OCI-M1 (cell line): Measurements from ENCODE around the gene FXN.
"Not testable (repeated sequence)": the region's sequence is repeated elsewhere in the genome, so short reads cannot be mapped to it uniquely, and the experiment has no call there.

Experiments
- DNase-seq: peaks from one replicate; lab custom pipeline; 2025; lab: John Stamatoyannopoulos, UW

Gene FXN

GRCh38 chr9:69027355-69028097, 8.0 kb upstream of the FXN start:
- peak; percentile 90 for DNase-seq

GRCh38 chr9:69028754-69029153, 6.8 kb upstream of the FXN start:
- no peak for DNase-seq

GRCh38 chr9:69029535-69029934, 6.0 kb upstream of the FXN start:
- DNase-seq = peak; percentile 28

GRCh38 chr9:69030851-69031645, 4.5 kb upstream of the FXN start:
- no peak for DNase-seq

- no peak for DNase-seq
Observed at GRCh38 chr9:69034071-69034470, 1.5 kb upstream of the FXN start.

GRCh38 chr9:69036309-69036708, 757 bp downstream of the FXN start:
- peak; percentile 69 for DNase-seq

GRCh38 chr9:69036799-69037198, 1.2 kb downstream of the FXN start:
- peak; percentile 69 for DNase-seq

- DNase-seq = no peak
Observed at GRCh38 chr9:69040646-69041045, 5.1 kb downstream of the FXN start.

GRCh38 chr9:69044240-69045219, 9.0 kb downstream of the FXN start:
- DNase-seq = no peak

- DNase-seq = no peak
Observed at GRCh38 chr9:69045821-69046220, 10.3 kb downstream of the FXN start.

- no peak for DNase-seq
Observed at GRCh38 chr9:69046723-69047122, 11.2 kb downstream of the FXN start.

- DNase-seq = no peak
Observed at GRCh38 chr9:69047371-69047770, 11.8 kb downstream of the FXN start.

- DNase-seq = no peak
Observed at GRCh38 chr9:69049094-69049493, 13.5 kb downstream of the FXN start.

GRCh38 chr9:69050936-69051335, 15.4 kb downstream of the FXN start:
- DNase-seq = not testable (repeated sequence)

- no peak for DNase-seq
Observed at GRCh38 chr9:69054989-69055388, 19.4 kb downstream of the FXN start.

- DNase-seq = no peak
Observed at GRCh38 chr9:69056191-69056815, 20.8 kb downstream of the FXN start.

- no peak for DNase-seq
Observed at GRCh38 chr9:69058101-69058500, 22.5 kb downstream of the FXN start.

- no peak for DNase-seq
Observed at GRCh38 chr9:69060766-69061165, 25.2 kb downstream of the FXN start.

- DNase-seq = no peak
Observed at GRCh38 chr9:69062195-69062594, 26.6 kb downstream of the FXN start.

GRCh38 chr9:69063839-69064238, 28.3 kb downstream of the FXN start:
- no peak for DNase-seq

GRCh38 chr9:69065660-69066059, 30.1 kb downstream of the FXN start:
- no peak for DNase-seq

- no peak for DNase-seq
Observed at GRCh38 chr9:69066955-69067354, 31.4 kb downstream of the FXN start.
